ENCODE data around the gene NUDT15.

GRCh38 chr13:48004201-48004600, 33.3 kb upstream of the NUDT15 start:
- TF ChIP-seq, protein P1, sequence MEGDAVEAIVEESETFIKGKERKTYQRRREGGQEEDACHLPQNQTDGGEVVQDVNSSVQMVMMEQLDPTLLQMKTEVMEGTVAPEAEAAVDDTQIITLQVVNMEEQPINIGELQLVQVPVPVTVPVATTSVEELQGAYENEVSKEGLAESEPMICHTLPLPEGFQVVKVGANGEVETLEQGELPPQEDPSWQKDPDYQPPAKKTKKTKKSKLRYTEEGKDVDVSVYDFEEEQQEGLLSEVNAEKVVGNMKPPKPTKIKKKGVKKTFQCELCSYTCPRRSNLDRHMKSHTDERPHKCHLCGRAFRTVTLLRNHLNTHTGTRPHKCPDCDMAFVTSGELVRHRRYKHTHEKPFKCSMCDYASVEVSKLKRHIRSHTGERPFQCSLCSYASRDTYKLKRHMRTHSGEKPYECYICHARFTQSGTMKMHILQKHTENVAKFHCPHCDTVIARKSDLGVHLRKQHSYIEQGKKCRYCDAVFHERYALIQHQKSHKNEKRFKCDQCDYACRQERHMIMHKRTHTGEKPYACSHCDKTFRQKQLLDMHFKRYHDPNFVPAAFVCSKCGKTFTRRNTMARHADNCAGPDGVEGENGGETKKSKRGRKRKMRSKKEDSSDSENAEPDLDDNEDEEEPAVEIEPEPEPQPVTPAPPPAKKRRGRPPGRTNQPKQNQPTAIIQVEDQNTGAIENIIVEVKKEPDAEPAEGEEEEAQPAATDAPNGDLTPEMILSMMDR (IDR thresholded peaks at IDR 0.05) = no peak
- no peak for TF ChIP-seq POLR2A (IDR thresholded peaks at IDR 0.05)

All from tibial nerve (tissue), 3 donors.